ENCODE data around the gene MPC1.

GRCh38 chr6:166411271-166411670 lies 28.5 kb upstream of the MPC1 start:
- TF ChIP-seq POLR2A (IDR thresholded peaks at IDR 0.05) (no peak), CTCF (IDR thresholded peaks at IDR 0.05) (no peak)

All from lower leg skin (tissue), 3 donors.